Measurements from ENCODE around the gene VEZF1. TPM values are rescaled to one million over a fixed set of nuclear protein-coding genes. Genes with fewer than 3 reads are reported as not detected.
A peak's percentile ranks its signal among the peaks of the same experiment; 100 is the strongest.
"Not testable (repeated sequence)": the region's sequence is repeated elsewhere in the genome, so short reads cannot be mapped to it uniquely, and the experiment has no call there.

Gene VEZF1
- polyA plus RNA-seq, 10 donors: 43.1 to 56.6 (median 51.5) TPM

DNA sequence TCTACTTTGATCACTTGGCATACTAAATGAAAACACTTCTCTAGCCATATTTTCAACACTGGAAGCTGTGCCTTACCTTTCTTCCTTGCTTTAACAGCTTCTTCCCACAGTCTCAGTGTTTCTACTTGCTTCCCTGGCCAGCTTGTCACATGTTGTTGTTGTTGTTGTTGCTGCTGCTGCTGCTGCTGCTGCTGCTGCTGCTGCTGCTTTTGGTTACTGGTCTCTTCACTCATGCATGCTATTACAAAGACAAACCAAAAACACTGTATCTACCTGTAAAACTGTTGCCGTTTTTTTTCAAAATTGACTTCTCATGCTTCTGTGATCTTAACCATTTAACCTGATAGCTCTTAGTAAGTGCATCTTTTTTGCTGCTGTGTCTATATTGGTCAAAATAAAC lies 9.0 kb downstream of the VEZF1 start:
- DNase-seq: no peak

- no peak for DNase-seq
Observed at GRCh38 chr17:57976594-57976993, 11.5 kb downstream of the VEZF1 start.

GRCh38 chr17:57975044-57975443 lies 13.0 kb downstream of the VEZF1 start:
- no peak for DNase-seq

GRCh38 chr17:57974053-57974824 lies 13.8 kb downstream of the VEZF1 start:
- not testable (repeated sequence) for DNase-seq

DNA sequence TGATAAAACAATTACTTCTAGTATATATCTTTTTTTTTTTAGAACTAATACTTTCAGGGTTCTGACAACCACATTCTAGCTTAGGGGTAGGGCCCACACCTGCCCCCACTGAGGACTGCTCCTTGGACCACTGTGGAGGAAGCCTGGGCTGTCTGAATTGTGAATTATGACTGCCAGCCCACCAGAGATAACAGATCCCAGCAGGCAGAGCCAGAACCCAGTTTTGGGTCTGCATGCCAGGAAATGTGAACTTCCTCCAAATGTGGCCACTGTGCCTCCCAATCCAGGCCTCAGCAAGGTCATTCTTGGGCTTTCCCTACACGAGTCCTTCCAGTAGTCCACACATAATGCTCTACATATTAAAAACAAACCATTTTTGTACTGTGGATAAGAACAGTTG lies 15.9 kb downstream of the VEZF1 start:
- DNase-seq: no peak

GRCh38 chr17:57971572-57971971 lies 16.5 kb downstream of the VEZF1 start:
- DNase-seq: no peak

GRCh38 chr17:57970710-57971109 lies 17.3 kb downstream of the VEZF1 start:
- DNase-seq: no peak

GRCh38 chr17:57968456-57968855 lies 19.6 kb downstream of the VEZF1 start:
- no peak for DNase-seq

DNA sequence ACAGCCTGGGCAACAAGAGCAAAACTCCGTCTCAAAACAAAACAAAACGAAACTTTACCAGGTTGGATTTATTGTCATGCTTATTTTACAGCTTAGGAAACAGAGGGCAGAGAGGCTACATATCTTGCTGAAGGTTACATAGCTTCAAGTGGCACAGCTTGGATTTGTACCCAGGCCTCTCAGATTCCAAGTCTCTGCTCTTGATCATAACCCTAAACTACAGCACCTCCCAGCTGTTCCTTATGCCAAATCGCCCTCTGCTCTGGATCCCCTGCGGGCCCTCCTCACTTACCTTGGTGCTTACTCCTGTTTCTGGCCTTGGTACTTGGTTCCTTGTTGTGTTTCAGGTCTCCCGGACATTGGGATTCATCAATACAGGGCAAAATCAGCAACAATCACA lies 21.2 kb downstream of the VEZF1 start:
- DNase-seq: no peak

GRCh38 chr17:57966246-57966645 lies 21.8 kb downstream of the VEZF1 start:
- DNase-seq: no peak

DNA sequence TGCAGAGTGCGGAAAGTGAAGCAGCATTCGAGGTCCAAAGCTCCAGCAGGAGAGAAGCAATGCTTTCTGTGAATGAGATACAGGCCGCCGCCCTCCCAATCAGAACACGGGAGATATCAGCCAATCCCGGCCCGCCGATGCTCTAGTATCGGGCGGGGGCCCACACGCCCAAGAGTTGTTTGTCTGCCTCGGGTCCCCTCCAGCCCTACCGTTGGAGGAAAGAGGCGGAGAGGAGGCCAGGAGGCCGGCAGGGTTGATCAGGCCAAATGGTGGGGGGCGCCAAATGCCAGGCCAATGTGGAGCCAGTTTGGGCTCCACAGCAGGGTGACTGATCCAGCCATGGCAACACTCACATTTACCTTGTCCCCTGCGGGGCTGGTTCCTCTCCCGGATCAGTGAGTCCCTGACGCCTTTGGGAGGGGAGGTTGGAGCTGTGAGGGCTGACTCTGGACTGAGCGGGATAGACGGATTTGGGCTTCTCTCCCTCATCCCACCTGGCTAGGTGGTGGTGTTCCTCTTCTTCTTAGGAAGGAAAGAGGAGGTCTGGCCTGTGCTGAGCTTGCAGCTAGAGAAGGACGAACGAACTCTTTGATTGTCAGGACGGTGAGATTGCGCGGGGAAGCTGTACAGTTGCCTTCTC lies 22.4 kb downstream of the VEZF1 start:
- DNase-seq: no peak

DNA sequence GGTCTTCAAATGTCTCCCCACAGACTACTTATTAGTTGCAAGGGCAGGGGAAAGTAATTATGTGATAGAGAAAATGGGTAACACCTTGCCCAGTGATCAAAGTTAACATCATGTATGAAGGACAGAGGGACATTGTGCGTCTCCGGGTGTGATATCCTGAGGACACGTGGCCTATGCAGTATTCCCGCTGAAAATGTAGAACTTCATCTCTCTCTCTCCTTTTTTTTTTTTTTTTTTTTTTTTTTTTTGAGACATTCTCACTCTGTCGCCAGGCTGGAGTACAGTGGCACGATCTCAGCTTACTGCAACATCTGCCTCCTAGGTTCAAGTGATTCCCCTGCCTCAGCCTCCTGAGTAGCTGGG lies 24.9 kb downstream of the VEZF1 start:
- DNase-seq: no peak

DNA sequence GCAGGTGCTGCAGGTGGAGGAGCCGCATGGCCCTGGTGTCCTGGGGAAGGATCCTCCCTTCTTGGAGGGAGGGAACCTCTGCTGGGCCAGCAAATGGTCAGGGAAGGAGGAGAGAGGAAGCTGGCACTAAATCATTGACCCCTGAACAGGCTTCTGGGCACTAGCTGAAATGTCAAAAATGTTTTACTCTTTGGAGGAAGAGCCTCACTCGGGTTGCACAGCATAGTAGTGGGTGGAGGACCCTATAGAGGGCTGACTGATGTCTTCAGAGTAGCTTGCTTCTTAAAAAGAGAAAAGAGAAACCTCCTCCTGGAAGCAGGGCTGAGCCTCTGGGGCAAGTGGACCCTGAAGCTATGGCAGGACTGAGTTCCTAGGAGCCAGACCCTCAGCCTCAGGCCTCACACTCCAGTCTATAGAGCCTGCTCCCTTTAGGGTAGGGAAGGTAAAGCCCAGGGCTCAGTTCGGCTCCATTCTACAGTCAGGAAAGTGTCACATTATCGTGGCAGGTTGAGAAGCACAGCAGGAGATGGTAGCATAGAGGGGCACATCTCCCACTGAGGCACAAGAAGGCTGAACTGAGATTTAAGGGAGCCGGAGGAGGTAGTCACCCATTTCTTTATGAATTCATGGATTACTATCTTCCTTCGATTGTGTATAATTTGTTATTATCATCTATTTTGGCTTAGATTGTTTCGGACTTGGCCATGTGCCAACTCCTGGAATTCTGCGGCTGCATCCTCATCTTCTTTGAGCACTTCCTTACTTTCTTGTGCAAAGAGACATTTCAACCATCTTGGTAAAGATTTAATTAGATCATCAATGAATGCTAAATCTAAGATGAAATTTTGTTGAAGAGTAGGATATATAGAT lies 25.5 kb downstream of the VEZF1 start:
- no peak for DNase-seq

DNA sequence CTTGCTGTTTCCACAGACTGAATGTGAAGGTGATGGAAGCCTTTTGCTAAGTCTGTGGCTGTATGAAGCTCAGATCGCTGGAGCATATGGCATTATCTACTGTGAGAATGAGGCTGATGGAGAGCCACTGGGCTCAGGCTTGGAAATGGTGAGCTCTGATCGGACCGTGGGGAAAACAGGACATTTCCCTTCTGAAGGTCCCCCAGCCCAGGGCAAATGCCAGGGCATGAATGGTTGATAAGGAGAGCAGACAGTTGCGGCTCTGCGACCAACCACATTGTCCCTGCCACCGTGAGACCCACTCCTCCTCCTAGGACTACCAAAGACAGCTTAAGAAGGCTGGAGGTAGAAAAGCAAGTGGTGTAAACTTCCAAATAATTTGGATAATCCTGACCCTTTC lies 28.1 kb downstream of the VEZF1 start:
- no peak for DNase-seq

DNA sequence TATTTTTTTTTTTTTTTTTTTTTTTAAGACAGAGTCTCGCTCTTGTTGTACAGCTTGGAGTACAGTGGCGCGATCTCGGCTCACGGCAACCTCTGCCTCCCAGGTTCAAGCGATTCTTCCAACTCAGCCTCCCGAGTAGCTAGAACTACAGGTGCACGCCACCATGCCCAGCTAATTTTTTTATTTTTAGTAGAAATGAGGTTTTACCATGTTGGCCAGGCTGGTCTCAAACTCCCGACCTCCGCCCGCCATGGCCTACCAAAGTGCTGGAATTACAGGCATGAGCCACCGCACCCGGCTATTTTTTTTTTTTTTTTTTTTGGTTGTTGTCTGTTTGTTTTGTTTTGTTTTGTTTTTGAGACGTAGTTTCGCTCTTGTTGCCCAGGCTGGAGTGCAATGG lies 29.7 kb downstream of the VEZF1 start:
- not testable (repeated sequence) for DNase-seq

GRCh38 chr17:57957886-57958285 lies 30.2 kb downstream of the VEZF1 start:
- no peak for DNase-seq

DNA sequence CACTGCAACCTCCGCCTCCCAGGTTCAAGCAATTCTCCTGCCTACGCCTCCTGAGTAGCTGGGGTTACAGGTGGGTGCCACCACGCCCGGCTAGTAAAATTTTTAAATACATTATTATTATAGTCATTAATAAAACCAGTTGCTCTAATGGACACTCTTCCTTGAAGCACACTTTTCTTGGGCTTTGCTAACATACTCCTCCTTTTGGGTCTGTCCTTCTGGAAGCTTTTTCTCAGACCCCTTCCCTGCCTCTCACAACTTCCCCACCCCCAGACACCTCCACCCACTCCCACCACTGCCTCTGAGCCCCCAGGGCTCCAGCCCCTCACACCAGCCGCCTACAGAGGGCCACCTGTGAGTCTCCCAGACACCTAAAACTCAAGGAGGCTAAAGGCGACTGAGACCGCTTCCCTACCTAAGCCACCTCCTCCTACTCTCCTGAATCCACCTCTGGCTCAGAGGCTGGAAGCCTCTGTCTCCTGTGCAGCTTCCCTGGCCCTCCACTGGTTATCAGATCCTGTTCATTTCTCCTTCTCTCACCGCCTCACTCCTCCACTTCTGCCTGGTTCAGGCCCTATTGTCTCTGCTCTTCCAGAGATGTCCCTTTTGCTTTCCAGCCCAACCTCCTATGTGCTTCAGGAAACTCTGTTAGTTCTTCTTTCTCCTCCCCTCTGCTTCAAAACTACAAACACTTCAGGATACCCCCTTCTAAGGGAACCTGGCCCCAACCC lies 30.8 kb downstream of the VEZF1 start:
- no peak for DNase-seq

GRCh38 chr17:57956291-57957119 lies 31.5 kb downstream of the VEZF1 start:
- DNase-seq: no peak

- DNase-seq: peak in 2 of 3 donors; percentile 71 to 87
Observed at GRCh38 chr17:57955183-57955931, 32.7 kb downstream of the VEZF1 start, which contains the start of gene CUEDC1. Gene CUEDC1, minus strand, starts transcription at chr17:57955412. Its CDS starts 69,848 bp downstream, at chr17:57885564.

Measured in muscle of back (tissue), 11 donors.